Epithelial cell of proximal tubule (primary cell): Measurements from ENCODE around the gene NACAD. TPM values are rescaled to one million over a fixed set of nuclear protein-coding genes. Genes with fewer than 3 reads are reported as not detected.

Source experiments
- DNase-seq: peaks from one replicate; pipeline ENCODE4 v3.0.0-alpha.2; 2011; ENCODE audit warnings: low read depth
- H3K4me3 ChIP-seq: 2 replicates; pipeline ENCODE4 v1.5.1; 2011; ENCODE audit warnings: low read depth, mild to moderate bottlenecking, low read length
- CTCF ChIP-seq: conservative IDR thresholded peaks from 2 replicates; pipeline ENCODE4 v1.5.1; 2012; ENCODE audit warnings: low read depth, mild to moderate bottlenecking, low read length
- total RNA-seq: library from RNA; depleted of rRNA; stranded (reverse); fragments of >200 nt; gene quantifications from 2 replicates; pipeline ENCODE4 v1.2.3, GENCODE V29; 2015

Gene NACAD
- total RNA-seq, 1 donor from 2014 or later = 7.9 TPM

- no peak for DNase-seq
- no peak for TF ChIP-seq CTCF
- no peak overlapping the region for H3K4me3 ChIP-seq
Observed at GRCh38 chr7:45067582-45067981, 21.2 kb downstream of the NACAD start.

- H3K4me3 ChIP-seq = no peak overlapping the region
- no peak for TF ChIP-seq CTCF
Observed at GRCh38 chr7:45066409-45066808, 22.4 kb downstream of the NACAD start.

GRCh38 chr7:45065031-45065995 lies 23.5 kb downstream of the NACAD start:
- H3K4me3 ChIP-seq = no peak overlapping the region
- no peak for TF ChIP-seq CTCF
- DNase-seq = no peak

More at GRCh38 chr7:45066409-45066808, 22.4 kb downstream of the NACAD start:
- DNase-seq = no peak

- no peak for TF ChIP-seq CTCF
- H3K4me3 ChIP-seq = no peak overlapping the region
- DNase-seq = no peak
Observed at GRCh38 chr7:45064047-45064725, 24.6 kb downstream of the NACAD start.

GRCh38 chr7:45061806-45062425 lies 26.9 kb downstream of the NACAD start:
- DNase-seq = no peak
- no peak for TF ChIP-seq CTCF
- no peak overlapping the region for H3K4me3 ChIP-seq

GRCh38 chr7:45061352-45061751 lies 27.4 kb downstream of the NACAD start:
- DNase-seq = no peak
- no peak overlapping the region for H3K4me3 ChIP-seq
- no peak for TF ChIP-seq CTCF
